Neuronal stem cell (in vitro differentiated cells): Measurements from ENCODE around the gene PIK3AP1.
"Not testable (repeated sequence)": the region's sequence is repeated elsewhere in the genome, so short reads cannot be mapped to it uniquely, and the experiment has no call there.

Experiments used
- DNase-seq: peaks from one replicate; pipeline ENCODE4 v3.0.0-alpha.2; 2013; ENCODE audit warnings: low spot score
- H2AFZ ChIP-seq: one replicate; pipeline ENCODE4 v1.6.1; 2013; ENCODE audit warnings: mild to moderate bottlenecking, low read length, inconsistent platforms
- H2AK5ac ChIP-seq: 2 replicates; pipeline ENCODE4 v1.6.1; 2013; ENCODE audit warnings: low read depth, mild to moderate bottlenecking, inconsistent platforms, low read length, moderate library complexity, mixed read lengths
- H2BK120ac ChIP-seq: 2 replicates; pipeline ENCODE4 v1.6.1; 2013; ENCODE audit warnings: low read depth, mild to moderate bottlenecking, inconsistent platforms, low read length, moderate library complexity, mixed read lengths
- H2BK12ac ChIP-seq: one replicate; pipeline ENCODE4 v1.6.1; 2013; ENCODE audit warnings: low read length, inconsistent platforms
- H2BK15ac ChIP-seq: 2 replicates; pipeline ENCODE4 v1.6.1; 2013; ENCODE audit warnings: mild to moderate bottlenecking, low read length, inconsistent platforms, mixed read lengths
- H2BK5ac ChIP-seq: one replicate; pipeline ENCODE4 v1.6.1; 2013; ENCODE audit warnings: inconsistent platforms, mild to moderate bottlenecking, low read length, moderate library complexity
- H3K14ac ChIP-seq: one replicate; pipeline ENCODE4 v1.6.1; 2013; ENCODE audit warnings: low read length, inconsistent platforms
- H3K18ac ChIP-seq: 2 replicates; pipeline ENCODE4 v1.6.1; 2013; ENCODE audit warnings: low read length, inconsistent platforms
- H3K23ac ChIP-seq: 2 replicates; pipeline ENCODE4 v1.6.1; 2013; ENCODE audit warnings: low read depth, mild to moderate bottlenecking, mixed read lengths, low read length, inconsistent platforms; ENCODE audit not compliant: poor library complexity
- H3K27ac ChIP-seq: replicated peaks from 3 replicates; pipeline ENCODE4 v1.5.1; 2013; ENCODE audit warnings: low read length, inconsistent platforms
- H3K27me3 ChIP-seq, 3 experiments: 2 replicates each; pipeline ENCODE4 v1.6.1; 2013; ENCODE audit warnings: low read length in 3 of 3, mild to moderate bottlenecking in 2 of 3, inconsistent platforms in 1 of 3, low read depth in 1 of 3, mixed read lengths in 1 of 3, moderate library complexity in 1 of 3; ENCODE audit not compliant: control insufficient read depth in 3 of 3, insufficient read depth in 3 of 3
- H3K36me3 ChIP-seq, 2 donors: replicated peaks in 1 of 2; 2 replicates each; pipeline ENCODE4 v1.6.1; 2013; ENCODE audit warnings: low read length in 2 of 2; ENCODE audit not compliant: control insufficient read depth in 2 of 2, insufficient read depth in 2 of 2
- H3K4ac ChIP-seq: 2 replicates; pipeline ENCODE4 v1.6.1; 2013; ENCODE audit warnings: inconsistent platforms, mild to moderate bottlenecking, low read length, moderate library complexity
- H3K4me1 ChIP-seq, 2 donors: 1 replicate in 1 of 2; 2 replicates in 1 of 2; pipeline ENCODE4 v1.6.1; 2013; ENCODE audit warnings: low read length in 2 of 2, low read depth in 1 of 2; ENCODE audit not compliant: control insufficient read depth in 2 of 2, insufficient read depth in 1 of 2
- H3K4me2 ChIP-seq: one replicate; pipeline ENCODE4 v1.6.1; 2013; ENCODE audit warnings: mild to moderate bottlenecking, low read length, inconsistent platforms; ENCODE audit not compliant: insufficient read depth, poor library complexity, severe bottlenecking
- H3K4me3 ChIP-seq, 2 donors: 2 replicates each; pipeline ENCODE4 v1.5.1; 2013; ENCODE audit warnings: low read length in 2 of 2, mild to moderate bottlenecking in 2 of 2, inconsistent platforms in 1 of 2, moderate library complexity in 1 of 2
- H3K79me1 ChIP-seq: one replicate; pipeline ENCODE4 v1.6.1; 2013; ENCODE audit warnings: low read depth, mild to moderate bottlenecking, inconsistent platforms, low read length, moderate library complexity
- H3K9ac ChIP-seq: one replicate; pipeline ENCODE4 v1.6.1; 2013; ENCODE audit warnings: mild to moderate bottlenecking, low read depth, low read length, inconsistent platforms; ENCODE audit not compliant: poor library complexity
- H3K9me3 ChIP-seq, 2 donors: replicated peaks in 1 of 2; 2 replicates each; pipeline versions ENCODE3 to v1.6.1; 2013; ENCODE audit warnings: low read length in 2 of 2, mild to moderate bottlenecking in 2 of 2, inconsistent platforms in 1 of 2, low read depth in 1 of 2, mixed read lengths in 1 of 2, moderate library complexity in 1 of 2; ENCODE audit not compliant: control insufficient read depth in 2 of 2, insufficient read depth in 1 of 2
- H4K8ac ChIP-seq: one replicate; pipeline ENCODE4 v1.6.1; 2013; ENCODE audit warnings: low read depth, mild to moderate bottlenecking, inconsistent platforms, low read length, moderate library complexity
- H4K91ac ChIP-seq: one replicate; pipeline ENCODE4 v1.6.1; 2013; ENCODE audit warnings: low read length, low read depth, mild to moderate bottlenecking, inconsistent platforms; ENCODE audit not compliant: poor library complexity
- WGBS, 2 donors: extraction: QIAGEN DNeasy Blood & Tissue Kit; methylation state at CpG; one replicate each; pipeline ENCODE4 v1.1.7; 2013; ENCODE audit warnings: missing lambda C conversion rate in 2 of 2, mixed read lengths in 1 of 2; ENCODE audit not compliant: insufficient read length in 2 of 2, insufficient replicate concordance in 1 of 2; ENCODE audit errors: extremely low coverage in 2 of 2; 5-methylcytosine and 5-hydroxymethylcytosine counted together

The PIK3AP1 gene

GRCh38 chr10:96578022-96578421, 142.3 kb downstream of the PIK3AP1 start:
- H3K36me3 ChIP-seq, result peaks cover 0 to 34% of the 10 kb centered on the region in 2 donors
- peaks cover 0 to 4% of the 10 kb centered on the region in 2 donors for H3K9me3 ChIP-seq
- no peak overlapping the region for H2AFZ ChIP-seq
- peaks cover 0 to 1% of the 10 kb centered on the region in 2 donors for H3K4me1 ChIP-seq
- H3K79me1 ChIP-seq, result no peaks in the 10 kb centered on the region
- H3K9ac ChIP-seq, result no peak overlapping the region
- no peak overlapping the region for H2BK12ac ChIP-seq
- no peak overlapping the region for H3K18ac ChIP-seq
- WGBS, 2 donors, result no CpG with 5 or more reads among the region's 4 CpGs
- H3K27ac ChIP-seq, result no peak overlapping the region
- H4K91ac ChIP-seq, result no peak overlapping the region
- no peak for DNase-seq
- no peak overlapping the region for H2AK5ac ChIP-seq
- no peak overlapping the region for H3K4ac ChIP-seq
- H4K8ac ChIP-seq, result no peak overlapping the region
- H3K14ac ChIP-seq, result no peak overlapping the region
- H2BK120ac ChIP-seq, result no peak overlapping the region
- H3K23ac ChIP-seq, result no peak overlapping the region
- no peak overlapping the region for H3K4me2 ChIP-seq
- no peak overlapping the region for H2BK15ac ChIP-seq
- no peak overlapping the region for H2BK5ac ChIP-seq
- no peak overlapping the region for H3K4me3 ChIP-seq
- no peaks in the 10 kb centered on the region for H3K27me3 ChIP-seq

- Histone ChIP-seq H3K4me2 (no peak overlapping the region), H3K23ac (no peak overlapping the region), H4K91ac (no peak overlapping the region), H3K14ac (no peak overlapping the region), H3K9ac (no peak overlapping the region), H2AFZ (no peak overlapping the region), H3K4me3 (no peak overlapping the region), H3K4me1 (peaks cover 0 to 1% of the 10 kb centered on the region in 2 donors), H3K9me3 (peaks cover 0 to 5% of the 10 kb centered on the region in 2 donors), H4K8ac (no peak overlapping the region), H3K36me3 (peaks cover 0 to 42% of the 10 kb centered on the region in 2 donors), H2BK12ac (no peak overlapping the region), H3K18ac (no peak overlapping the region), H3K4ac (no peak overlapping the region), H3K27me3 (no peaks in the 10 kb centered on the region), H2BK120ac (no peak overlapping the region), H2AK5ac (no peak overlapping the region), H3K27ac (no peak overlapping the region), H3K79me1 (no peaks in the 10 kb centered on the region), H2BK15ac (no peak overlapping the region), H2BK5ac (no peak overlapping the region)
- DNase-seq, result no peak
- WGBS, 2 donors, result no CpG with 5 or more reads among the region's 1 CpG
Observed at GRCh38 chr10:96577069-96577468, 143.2 kb downstream of the PIK3AP1 start.

- Histone ChIP-seq H3K4me2 (no peak overlapping the region), H3K36me3 (peaks cover 0 to 48% of the 10 kb centered on the region in 2 donors), H3K27ac (no peak overlapping the region), H4K91ac (no peak overlapping the region), H3K79me1 (no peaks in the 10 kb centered on the region), H3K9me3 (peaks cover 0 to 5% of the 10 kb centered on the region in 2 donors), H2AFZ (no peak overlapping the region), H2BK5ac (no peak overlapping the region), H3K4me1 (peaks cover 0 to 1% of the 10 kb centered on the region in 2 donors), H2BK15ac (no peak overlapping the region), H3K27me3 (no peaks in the 10 kb centered on the region), H2BK120ac (no peak overlapping the region), H3K4ac (no peak overlapping the region), H3K9ac (no peak overlapping the region), H3K14ac (no peak overlapping the region), H2BK12ac (no peak overlapping the region), H3K18ac (no peak overlapping the region), H4K8ac (no peak overlapping the region), H3K23ac (no peak overlapping the region), H3K4me3 (no peak overlapping the region), H2AK5ac (no peak overlapping the region)
- no peak for DNase-seq
- no CpG with 5 or more reads among the region's 1 CpG for WGBS, 2 donors
Observed at GRCh38 chr10:96576277-96576980, 143.9 kb downstream of the PIK3AP1 start.

GRCh38 chr10:96574564-96574963, 145.8 kb downstream of the PIK3AP1 start:
- not testable (repeated sequence) for H2BK5ac ChIP-seq, H3K23ac ChIP-seq, H3K27me3 ChIP-seq, H3K4me3 ChIP-seq, H3K4me2 ChIP-seq, H3K79me1 ChIP-seq, H3K4ac ChIP-seq, H3K9me3 ChIP-seq, H4K8ac ChIP-seq, H3K27ac ChIP-seq, H2BK12ac ChIP-seq, H2AK5ac ChIP-seq, H3K9ac ChIP-seq, H2BK120ac ChIP-seq, H3K4me1 ChIP-seq, H2BK15ac ChIP-seq, DNase-seq, H4K91ac ChIP-seq, H3K18ac ChIP-seq, H3K14ac ChIP-seq, H2AFZ ChIP-seq
- H3K36me3 ChIP-seq, result peaks cover 1 to 54% of the 10 kb centered on the region in 2 donors
- no CpG with 5 or more reads among the region's 2 CpGs for WGBS, 2 donors
